ENCODE data around the gene CDCP2. TPM values are rescaled to one million over a fixed set of nuclear protein-coding genes. Genes with fewer than 3 reads are reported as not detected.
A peak's percentile ranks its signal among the peaks of the same experiment; 100 is the strongest.

CDCP2 gene
- total RNA-seq, 1 donor: not detected

DNA sequence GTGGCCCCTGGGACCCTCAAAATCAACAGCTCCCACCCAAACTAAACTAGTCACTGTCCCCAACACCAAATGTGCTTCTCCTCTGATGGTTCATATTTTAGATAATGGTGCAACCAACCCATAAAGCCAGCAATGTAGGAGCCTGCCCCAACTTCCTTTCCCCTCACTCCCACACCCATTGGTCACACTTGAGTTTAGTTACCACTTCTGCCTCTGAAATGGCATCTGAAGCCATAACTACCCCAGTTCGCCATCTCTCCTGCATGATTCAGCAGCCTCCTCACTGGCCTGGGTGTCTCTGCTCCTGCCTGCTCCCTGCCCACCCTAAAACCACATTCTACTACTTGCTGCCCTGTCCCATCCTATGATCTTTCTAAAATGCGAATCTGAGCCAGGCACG, 3.4 kb upstream of the CDCP2 start:
- no peaks in the 10 kb centered on the region for H3K9me3 ChIP-seq (ENCODE audit: low read depth, low read length)
- H3K79me2 ChIP-seq (ENCODE audit: insufficient read depth, low read length): no peaks in the 10 kb centered on the region
- H3K36me3 ChIP-seq (ENCODE audit: insufficient read depth, low read length): no peaks in the 10 kb centered on the region
- no peak overlapping the region for H3K27ac ChIP-seq (ENCODE audit: low read depth, low read length)
- peaks cover 8% of the 10 kb centered on the region for H3K4me1 ChIP-seq (ENCODE audit: insufficient read depth, low read length)
- H3K27me3 ChIP-seq (ENCODE audit: insufficient read depth, low read length): no peaks in the 10 kb centered on the region
- H3K4me3 ChIP-seq (ENCODE audit: insufficient read depth, low read length): no peak overlapping the region
- H2AFZ ChIP-seq (ENCODE audit: low read length): no peak overlapping the region
- H3K4me2 ChIP-seq (ENCODE audit: insufficient read depth, low read length): no peak overlapping the region
- H4K20me1 ChIP-seq (ENCODE audit: insufficient read depth, low read length): no peaks in the 10 kb centered on the region
- TF ChIP-seq, protein P1, sequence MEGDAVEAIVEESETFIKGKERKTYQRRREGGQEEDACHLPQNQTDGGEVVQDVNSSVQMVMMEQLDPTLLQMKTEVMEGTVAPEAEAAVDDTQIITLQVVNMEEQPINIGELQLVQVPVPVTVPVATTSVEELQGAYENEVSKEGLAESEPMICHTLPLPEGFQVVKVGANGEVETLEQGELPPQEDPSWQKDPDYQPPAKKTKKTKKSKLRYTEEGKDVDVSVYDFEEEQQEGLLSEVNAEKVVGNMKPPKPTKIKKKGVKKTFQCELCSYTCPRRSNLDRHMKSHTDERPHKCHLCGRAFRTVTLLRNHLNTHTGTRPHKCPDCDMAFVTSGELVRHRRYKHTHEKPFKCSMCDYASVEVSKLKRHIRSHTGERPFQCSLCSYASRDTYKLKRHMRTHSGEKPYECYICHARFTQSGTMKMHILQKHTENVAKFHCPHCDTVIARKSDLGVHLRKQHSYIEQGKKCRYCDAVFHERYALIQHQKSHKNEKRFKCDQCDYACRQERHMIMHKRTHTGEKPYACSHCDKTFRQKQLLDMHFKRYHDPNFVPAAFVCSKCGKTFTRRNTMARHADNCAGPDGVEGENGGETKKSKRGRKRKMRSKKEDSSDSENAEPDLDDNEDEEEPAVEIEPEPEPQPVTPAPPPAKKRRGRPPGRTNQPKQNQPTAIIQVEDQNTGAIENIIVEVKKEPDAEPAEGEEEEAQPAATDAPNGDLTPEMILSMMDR (IDR thresholded peaks at IDR 0.05; ENCODE audit: extremely low read depth, low read depth, low read length): no peak
- peak; percentile 9 for DNase-seq (ENCODE audit: insufficient read length, low spot score, missing footprints)

DNA sequence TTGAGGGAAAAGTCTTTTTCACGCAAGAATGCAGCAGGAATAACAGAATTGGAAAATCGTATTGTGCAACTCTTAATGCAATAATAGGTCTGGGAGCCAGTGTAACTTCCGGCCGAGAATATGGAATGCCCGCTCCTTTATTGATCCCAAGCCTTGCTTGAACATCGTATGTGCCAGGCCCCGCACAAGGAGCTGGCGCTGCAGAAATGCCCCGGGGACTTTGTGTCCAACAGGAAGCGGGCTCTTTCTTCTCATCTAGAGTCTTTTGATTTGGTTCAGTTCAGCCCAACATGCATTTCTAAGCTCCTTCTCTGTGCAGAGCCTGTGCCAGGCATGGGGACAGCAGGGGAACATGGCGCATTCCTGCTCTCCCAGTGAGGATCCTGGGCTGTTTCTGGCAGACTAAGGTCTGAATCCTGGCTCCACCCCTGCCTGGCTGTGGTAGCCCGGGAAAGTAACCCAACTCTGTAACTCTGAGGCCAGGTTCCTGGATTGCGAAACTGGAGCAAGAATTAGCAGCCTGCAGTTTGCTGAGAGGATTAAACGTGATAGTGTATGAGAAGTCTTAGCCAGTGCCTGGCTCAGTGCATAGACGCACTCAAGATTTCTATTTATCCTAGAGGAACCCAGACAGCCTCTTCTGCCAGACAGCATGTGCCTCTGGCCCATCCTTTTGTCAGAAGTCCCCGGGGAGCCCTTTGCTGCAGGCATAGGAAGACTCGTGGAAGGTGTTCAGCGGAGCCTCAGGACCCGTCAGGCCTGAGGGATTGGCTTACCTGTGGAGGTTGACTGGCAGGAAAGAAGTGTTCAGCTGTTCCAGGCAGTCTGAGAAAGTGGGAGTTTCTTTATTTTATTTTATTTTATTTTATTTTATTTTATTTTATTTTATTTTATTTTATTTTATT, 987 bp upstream of the CDCP2 start:
- no peaks in the 10 kb centered on the region for H4K20me1 ChIP-seq (ENCODE audit: insufficient read depth, low read length)
- TF ChIP-seq, protein P1 (IDR thresholded peaks at IDR 0.05; ENCODE audit: extremely low read depth, low read depth, low read length): no peak
- H3K27me3 ChIP-seq (ENCODE audit: insufficient read depth, low read length): no peaks in the 10 kb centered on the region
- H3K9me3 ChIP-seq (ENCODE audit: low read depth, low read length): no peaks in the 10 kb centered on the region
- no peaks in the 10 kb centered on the region for H3K36me3 ChIP-seq (ENCODE audit: insufficient read depth, low read length)
- H3K4me1 ChIP-seq (ENCODE audit: insufficient read depth, low read length): peaks cover 8% of the 10 kb centered on the region
- peak overlapping the region; percentile 23 for H3K27ac ChIP-seq (ENCODE audit: low read depth, low read length)
- peak overlapping the region; percentile 85 for H2AFZ ChIP-seq (ENCODE audit: low read length)
- H3K4me2 ChIP-seq (ENCODE audit: insufficient read depth, low read length): peak overlapping the region; percentile 79
- H3K4me3 ChIP-seq (ENCODE audit: insufficient read depth, low read length): peak overlapping the region; percentile 50
- peak; percentile 88 for DNase-seq (ENCODE audit: insufficient read length, low spot score, missing footprints)
- H3K79me2 ChIP-seq (ENCODE audit: insufficient read depth, low read length): no peaks in the 10 kb centered on the region

DNA sequence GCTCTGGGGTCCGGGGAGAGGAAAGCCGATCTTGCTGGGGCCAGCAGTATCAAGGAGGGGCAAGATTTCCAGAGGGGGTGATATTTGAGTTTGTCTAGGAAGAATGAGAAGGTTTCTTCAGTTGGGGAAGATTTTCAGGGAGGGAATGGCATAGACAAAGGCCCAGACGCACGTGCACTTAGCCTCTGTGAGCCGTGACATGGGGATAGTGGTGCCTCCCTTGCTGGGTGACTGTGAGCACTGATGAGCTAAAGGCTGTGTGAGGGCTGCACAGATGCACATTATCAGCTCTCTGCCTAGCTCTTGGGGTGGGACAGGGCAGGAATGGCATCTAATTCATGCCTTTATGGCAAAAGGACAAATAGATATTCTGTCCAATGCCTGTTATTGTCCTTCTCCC, 1.8 kb downstream of the CDCP2 start:
- Histone ChIP-seq H2AFZ (ENCODE audit: low read length) (no peak overlapping the region), H4K20me1 (ENCODE audit: insufficient read depth, low read length) (no peaks in the 10 kb centered on the region), H3K79me2 (ENCODE audit: insufficient read depth, low read length) (no peaks in the 10 kb centered on the region), H3K27me3 (ENCODE audit: insufficient read depth, low read length) (no peaks in the 10 kb centered on the region), H3K4me2 (ENCODE audit: insufficient read depth, low read length) (no peak overlapping the region), H3K4me1 (ENCODE audit: insufficient read depth, low read length) (peaks cover 8% of the 10 kb centered on the region), H3K27ac (ENCODE audit: low read depth, low read length) (no peak overlapping the region), H3K9me3 (ENCODE audit: low read depth, low read length) (no peaks in the 10 kb centered on the region), H3K36me3 (ENCODE audit: insufficient read depth, low read length) (no peaks in the 10 kb centered on the region), H3K4me3 (ENCODE audit: insufficient read depth, low read length) (no peak overlapping the region)
- peak; percentile 14 for DNase-seq (ENCODE audit: insufficient read length, low spot score, missing footprints)
- TF ChIP-seq, protein P1 (IDR thresholded peaks at IDR 0.05; ENCODE audit: extremely low read depth, low read depth, low read length): no peak

DNA sequence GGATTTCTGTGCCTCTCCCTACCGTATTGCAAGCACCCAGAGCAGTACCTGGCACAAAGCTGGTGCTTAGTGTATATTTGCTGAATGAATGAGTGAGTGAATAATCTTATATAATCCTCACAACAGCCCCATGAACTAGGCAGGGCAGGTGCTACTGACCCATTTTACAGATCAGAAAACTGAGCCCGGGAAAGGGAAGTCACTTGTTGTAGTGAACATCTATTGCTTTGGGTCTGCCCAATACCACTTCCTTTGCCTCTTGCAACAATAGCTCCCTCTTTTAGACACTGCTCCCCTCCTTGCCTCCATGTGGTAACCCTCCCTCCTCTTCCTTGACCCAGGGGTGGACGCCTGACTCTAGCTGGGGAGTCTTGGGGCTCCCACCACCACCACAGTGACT, 3.1 kb downstream of the CDCP2 start:
- no peaks in the 10 kb centered on the region for H3K36me3 ChIP-seq (ENCODE audit: insufficient read depth, low read length)
- DNase-seq (ENCODE audit: insufficient read length, low spot score, missing footprints): no peak
- no peaks in the 10 kb centered on the region for H3K27me3 ChIP-seq (ENCODE audit: insufficient read depth, low read length)
- no peak overlapping the region for H3K27ac ChIP-seq (ENCODE audit: low read depth, low read length)
- TF ChIP-seq, protein P1 (IDR thresholded peaks at IDR 0.05; ENCODE audit: extremely low read depth, low read depth, low read length): no peak
- peaks cover 8% of the 10 kb centered on the region for H3K4me1 ChIP-seq (ENCODE audit: insufficient read depth, low read length)
- H3K9me3 ChIP-seq (ENCODE audit: low read depth, low read length): no peaks in the 10 kb centered on the region
- no peak overlapping the region for H2AFZ ChIP-seq (ENCODE audit: low read length)
- H4K20me1 ChIP-seq (ENCODE audit: insufficient read depth, low read length): no peaks in the 10 kb centered on the region
- no peaks in the 10 kb centered on the region for H3K79me2 ChIP-seq (ENCODE audit: insufficient read depth, low read length)
- H3K4me2 ChIP-seq (ENCODE audit: insufficient read depth, low read length): no peak overlapping the region
- no peak overlapping the region for H3K4me3 ChIP-seq (ENCODE audit: insufficient read depth, low read length)

Data from osteoblast (primary cell).